Head of caudate nucleus (tissue), 42 donors: ENCODE data around the gene CHRNA4.
"Not testable (repeated sequence)": the region's sequence is repeated elsewhere in the genome, so short reads cannot be mapped to it uniquely, and the experiment has no call there.

ENCODE experiments used
- DNase-seq, 42 donors: peaks; one replicate each; pipeline versions ENCODE4 v3.0.0 to v3.0.0-alpha.2; 2020 to 2021; ENCODE audit warnings: mixed read lengths in 7 of 42
- intact Hi-C: fragments of 100-400 bp; cut with DNase I; formaldehyde crosslinking; loops from one replicate; pipeline ENCODE4 v1.15.0; 2022

CHRNA4 gene

GRCh38 chr20:63308218-63308911, 52.8 kb downstream of the CHRNA4 start:
- intact Hi-C loops, result loop anchor here (5.0 kb wide), 1 partner anchor 74 kb away; no protein-coding TSS in a partner anchor
- no peak for DNase-seq

DNA sequence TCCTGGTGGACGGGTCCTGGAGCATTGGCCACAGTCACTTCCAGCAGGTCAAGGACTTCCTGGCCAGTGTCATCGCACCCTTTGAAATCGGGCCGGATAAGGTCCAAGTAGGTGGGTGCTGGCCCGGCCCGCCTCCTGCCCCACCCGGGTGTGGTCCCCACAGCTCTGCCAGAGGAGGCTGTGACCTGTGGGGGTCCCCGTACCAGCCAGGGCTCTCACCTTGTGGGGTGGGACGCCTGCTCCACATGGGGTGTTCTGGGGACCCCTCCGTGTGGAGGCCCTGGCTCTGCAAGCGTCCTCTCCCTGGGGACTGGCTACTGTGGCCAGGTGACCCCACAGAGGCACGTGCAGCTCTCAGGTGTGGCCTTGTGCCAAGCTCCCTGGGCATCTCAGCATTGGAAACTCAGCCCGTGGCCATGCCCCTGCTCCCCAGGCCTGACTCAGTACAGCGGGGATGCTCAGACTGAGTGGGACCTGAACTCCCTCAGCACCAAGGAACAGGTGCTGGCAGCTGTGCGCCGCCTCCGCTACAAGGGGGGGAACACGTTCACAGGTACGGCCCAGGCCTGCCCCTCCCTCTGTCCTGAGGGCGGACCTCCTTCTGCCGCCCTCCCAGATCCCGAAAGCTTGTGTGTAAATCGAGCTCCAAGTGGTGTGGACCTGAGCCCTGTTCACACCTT, 53.5 kb downstream of the CHRNA4 start:
- intact Hi-C loops, result loop anchor here (5.0 kb wide), 1 partner anchor 75 kb away; no protein-coding TSS in a partner anchor
- DNase-seq, result no peak

- DNase-seq, result no peak
- intact Hi-C loops, result loop anchor here (5.0 kb wide), 1 partner anchor 75 kb away; no protein-coding TSS in a partner anchor
Measured at GRCh38 chr20:63306673-63307537, 54.2 kb downstream of the CHRNA4 start.

DNA sequence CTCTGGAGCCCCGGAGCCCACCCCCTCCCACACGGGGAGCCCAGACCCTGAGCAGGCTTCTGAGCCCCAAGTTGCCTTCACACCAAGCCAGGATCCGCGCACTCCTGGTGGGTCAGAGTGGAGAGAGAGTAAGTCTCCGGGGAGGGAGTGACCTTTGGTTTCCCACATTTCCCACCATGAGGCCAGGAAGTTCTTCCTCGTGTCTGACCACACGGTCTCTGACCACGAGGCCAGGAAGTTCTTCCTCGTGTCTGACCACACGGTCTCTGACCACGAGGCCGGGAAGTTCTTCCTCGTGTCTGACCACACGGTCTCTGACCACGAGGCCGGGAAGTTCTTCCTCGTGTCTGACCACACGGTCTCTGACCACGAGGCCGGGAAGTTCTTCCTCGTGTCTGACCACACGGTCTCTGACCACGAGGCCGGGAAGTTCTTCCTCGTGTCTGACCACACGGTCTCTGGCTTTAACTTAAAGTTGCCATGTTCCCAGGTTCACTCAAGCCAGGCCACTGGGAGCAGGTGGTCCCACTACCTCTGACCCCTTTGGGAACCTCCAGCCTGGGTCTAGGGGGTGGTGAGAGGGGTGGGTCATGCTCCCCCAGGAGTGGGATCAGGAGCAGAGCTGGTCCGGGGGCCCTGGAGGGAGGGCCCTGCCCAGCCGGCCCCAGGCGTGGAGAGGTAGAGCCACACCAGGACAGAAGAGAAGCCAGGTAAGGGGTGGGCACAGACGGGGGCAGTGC, 55.0 kb downstream of the CHRNA4 start:
- intact Hi-C loops, result loop anchor here (5.0 kb wide), 1 partner anchor 76 kb away; no protein-coding TSS in a partner anchor
- not testable (repeated sequence) for DNase-seq

DNA sequence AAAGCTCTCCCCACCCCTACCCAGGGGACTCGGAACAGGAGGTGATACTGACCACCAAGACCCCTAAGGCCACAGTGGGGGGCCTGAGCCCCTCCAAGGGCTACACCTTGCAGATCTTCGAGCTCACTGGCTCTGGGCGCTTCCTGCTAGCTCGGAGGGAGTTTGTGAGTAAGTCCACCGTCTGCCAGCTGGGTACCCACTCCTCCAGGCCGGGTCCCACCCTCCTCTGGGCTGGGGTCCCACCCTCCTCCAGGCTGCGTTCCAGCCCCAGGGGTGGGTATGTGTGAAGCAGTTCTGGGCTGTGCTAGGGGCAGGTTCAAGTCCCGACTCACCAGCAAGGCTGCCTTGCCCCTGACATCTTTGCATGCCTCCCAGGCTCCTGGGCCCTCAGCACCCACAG, 55.8 kb downstream of the CHRNA4 start:
- no peak for DNase-seq
- intact Hi-C loops, result loop anchor here (5.0 kb wide), 1 partner anchor 77 kb away; no protein-coding TSS in a partner anchor

DNA sequence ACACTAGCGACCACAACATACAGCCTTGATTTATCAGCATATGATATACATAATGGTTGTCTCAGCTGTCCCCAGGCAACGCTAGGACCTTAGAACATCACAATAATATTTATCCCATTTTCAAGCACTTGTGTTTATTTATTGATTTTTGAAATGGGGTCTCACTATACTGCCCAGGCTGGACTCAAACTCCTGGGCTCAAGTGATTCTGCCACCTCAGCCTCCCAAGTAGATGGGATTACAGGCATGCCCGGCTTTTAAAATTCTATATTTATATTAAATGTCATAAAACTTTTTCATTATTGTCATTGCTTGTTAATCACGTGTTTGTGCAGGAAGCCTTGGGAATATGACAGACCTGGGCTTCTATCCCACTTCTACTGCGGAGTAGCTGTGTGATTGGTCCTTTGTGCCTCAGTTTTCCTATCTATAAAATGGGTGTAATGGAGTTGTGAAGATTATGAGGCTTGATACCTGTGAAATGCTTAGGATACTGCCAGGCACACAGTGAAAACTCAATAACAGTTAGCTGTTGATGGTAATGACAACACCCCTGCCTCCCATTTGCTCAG, 58.0 kb downstream of the CHRNA4 start:
- intact Hi-C loops, result no loop called here
- no peak for DNase-seq

GRCh38 chr20:63301671-63302070, 59.5 kb downstream of the CHRNA4 start:
- intact Hi-C loops, result no loop called here
- DNase-seq, result no peak

GRCh38 chr20:63298731-63299312, 62.3 kb downstream of the CHRNA4 start:
- intact Hi-C loops, result no loop called here
- no peak for DNase-seq

- intact Hi-C loops, result no loop called here
Measured at GRCh38 chr20:63297796-63298572, 63.2 kb downstream of the CHRNA4 start.

DNA sequence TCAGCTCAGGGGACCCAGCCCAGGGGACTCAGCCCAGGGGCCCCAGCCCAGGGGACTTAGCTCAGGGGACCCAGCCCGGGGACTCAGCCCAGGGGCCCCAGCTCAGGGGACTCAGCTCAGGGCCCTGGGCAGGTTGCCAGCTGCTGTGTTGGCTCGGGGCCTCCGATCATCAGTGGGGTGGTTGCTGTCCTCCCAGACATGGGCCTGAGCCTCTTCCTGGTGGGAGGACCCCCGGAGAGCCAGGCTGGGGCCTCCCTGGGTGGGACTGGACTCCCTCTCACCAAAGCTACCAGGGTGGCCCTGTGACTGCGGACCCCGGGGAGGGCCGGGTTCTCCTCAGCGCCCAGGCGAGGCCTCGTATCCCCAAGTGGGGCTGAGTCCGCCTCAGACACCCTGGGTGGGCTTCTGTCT, 63.8 kb downstream of the CHRNA4 start:
- intact Hi-C loops, result no loop called here
- DNase-seq, result no peak

More at GRCh38 chr20:63297796-63298572, 63.2 kb downstream of the CHRNA4 start:
- DNase-seq, result no peak

GRCh38 chr20:63296531-63297299, 64.4 kb downstream of the CHRNA4 start:
- intact Hi-C loops, result no loop called here
- peak in 23 of 42 donors; percentile 20 to 62 (median 38) for DNase-seq

- intact Hi-C loops, result no loop called here
- DNase-seq, result peak in 3 of 42 donors; percentile 10 to 46 (median 23)
Measured at GRCh38 chr20:63295846-63296245, 65.3 kb downstream of the CHRNA4 start.

GRCh38 chr20:63295422-63295821, 65.7 kb downstream of the CHRNA4 start:
- intact Hi-C loops, result no loop called here
- DNase-seq, result peak; percentile 23 to 88 (median 70)

DNA sequence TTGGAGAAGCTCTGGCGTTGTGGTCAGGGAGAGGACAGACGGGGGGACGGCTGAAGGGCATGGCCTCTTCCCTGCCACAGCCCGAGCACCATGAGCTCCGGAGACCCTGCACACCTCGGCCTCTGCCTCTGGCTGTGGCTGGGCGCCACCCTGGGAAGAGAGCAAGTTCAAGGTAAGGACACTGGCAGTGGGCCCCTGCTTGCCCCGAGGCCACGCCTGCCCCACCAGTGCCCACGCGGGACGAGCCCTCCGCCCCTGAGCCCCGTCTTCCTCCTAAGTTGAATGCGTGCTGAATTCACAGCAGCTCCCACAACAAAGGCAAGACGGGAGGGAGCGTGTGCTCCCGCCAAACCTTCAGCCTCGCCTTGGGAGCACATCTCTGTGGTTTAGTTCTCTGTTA, 66.1 kb downstream of the CHRNA4 start:
- intact Hi-C loops, result no loop called here
- no peak for DNase-seq

GRCh38 chr20:63294536-63294900, 66.6 kb downstream of the CHRNA4 start:
- no peak for DNase-seq
- intact Hi-C loops, result no loop called here

DNA sequence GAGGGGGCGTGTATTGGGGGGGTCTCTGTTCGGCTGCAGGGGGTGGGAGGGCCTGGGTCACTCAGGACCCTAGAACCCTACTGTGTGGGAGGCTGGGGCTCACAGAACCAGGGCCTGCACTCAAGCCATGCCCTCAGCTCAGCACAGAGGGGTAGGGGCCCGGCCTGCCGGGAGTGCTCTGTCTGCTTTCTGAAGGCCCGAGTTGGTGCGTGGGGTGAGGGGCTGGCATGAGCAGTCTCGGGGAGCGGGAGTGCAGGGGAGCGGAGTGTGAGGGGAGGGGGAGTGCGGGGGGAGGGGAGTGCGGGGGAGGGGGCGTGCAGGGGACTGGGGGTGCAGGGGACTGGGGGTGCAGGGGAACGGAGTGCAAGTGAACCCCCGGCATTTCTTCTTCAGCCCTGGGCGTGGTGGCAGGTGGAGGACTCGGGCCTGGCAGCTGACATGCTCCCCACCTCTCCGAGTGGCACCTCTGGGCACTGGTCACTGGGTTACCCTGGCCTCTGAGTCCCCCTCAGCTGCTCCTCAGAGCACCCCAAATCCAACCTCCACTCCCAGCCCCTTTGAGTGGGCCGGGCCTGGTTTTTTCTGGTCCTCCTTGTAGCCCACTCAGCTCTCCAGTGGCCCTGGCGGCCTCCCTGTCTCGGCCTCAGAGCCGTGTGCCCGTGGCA, 67.1 kb downstream of the CHRNA4 start:
- DNase-seq, result no peak
- intact Hi-C loops, result no loop called here
